ENCODE data around the gene HS3ST5. TPM values are rescaled to one million over a fixed set of nuclear protein-coding genes. Genes with fewer than 3 reads are reported as not detected.
"Not testable (repeated sequence)": the region's sequence is repeated elsewhere in the genome, so short reads cannot be mapped to it uniquely, and the experiment has no call there.

HS3ST5 gene
- polyA plus RNA-seq, 1 donor: 2.4 TPM

DNA sequence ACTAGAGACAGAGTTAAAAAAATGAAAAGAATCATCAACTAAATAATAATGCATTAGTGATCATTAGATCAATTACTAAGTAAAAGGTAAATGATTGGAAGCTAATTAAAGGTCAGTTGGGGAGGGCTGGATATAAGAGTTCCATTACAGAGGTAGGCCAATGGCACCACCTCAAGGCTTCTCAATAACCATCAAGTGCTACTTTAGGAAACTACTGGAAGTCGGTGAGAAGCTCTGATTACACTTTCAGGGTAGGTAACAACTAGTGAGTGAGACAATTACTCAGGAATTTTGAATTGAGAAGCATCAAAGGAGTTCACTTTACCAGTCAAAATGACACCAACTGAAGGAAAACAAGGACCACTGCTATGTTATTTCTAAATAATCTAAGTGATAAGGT, 281.7 kb downstream of the HS3ST5 start:
- Histone ChIP-seq H3K36me3 (ENCODE audit: control insufficient read depth, insufficient read depth, low read length) (no peaks in the 10 kb centered on the region), H3K27ac (ENCODE audit: low read length) (no peak overlapping the region)
- WGBS (ENCODE audit: insufficient coverage, low lambda C conversion rate): 100% methylated on average over 1 of the region's 1 CpG

DNA sequence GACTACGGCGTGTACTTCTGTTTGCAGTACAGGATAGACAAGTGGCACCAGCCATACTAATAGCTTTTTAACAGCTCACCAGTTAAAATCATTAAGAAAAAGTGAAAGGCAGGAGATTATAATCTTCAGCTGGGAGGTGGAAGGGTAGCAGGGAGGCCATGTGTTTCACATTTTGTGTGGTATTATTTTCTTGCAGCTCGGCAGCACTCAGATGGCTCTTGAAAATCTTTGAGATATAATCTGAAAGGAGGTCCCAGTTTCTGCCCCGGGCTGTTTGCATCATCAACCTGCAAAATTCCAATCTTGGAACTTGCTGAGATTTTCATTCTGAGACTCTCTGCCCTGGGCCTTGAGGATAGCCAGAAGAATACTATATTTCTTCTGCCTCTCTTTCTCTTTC, 284.4 kb downstream of the HS3ST5 start:
- H3K9me3 ChIP-seq (ENCODE audit: control insufficient read depth, low read depth, low read length): no peaks in the 10 kb centered on the region
- 100% methylated on average over 2 of the region's 4 CpGs for WGBS (ENCODE audit: insufficient coverage, low lambda C conversion rate)
- H3K27ac ChIP-seq (ENCODE audit: low read length): no peak overlapping the region
- H3K27me3 ChIP-seq (ENCODE audit: control insufficient read depth, insufficient read depth, low read length): no peaks in the 10 kb centered on the region
- no peak overlapping the region for H3K4me3 ChIP-seq (ENCODE audit: low read length)
- no peaks in the 10 kb centered on the region for H3K36me3 ChIP-seq (ENCODE audit: control insufficient read depth, insufficient read depth, low read length)
- no peak for DNase-seq
- H3K4me1 ChIP-seq (ENCODE audit: control insufficient read depth, insufficient read depth, low read length): no peaks in the 10 kb centered on the region

More for the DNA sequence above, 281.7 kb downstream of the HS3ST5 start:
- H3K4me1 ChIP-seq (ENCODE audit: control insufficient read depth, insufficient read depth, low read length): no peaks in the 10 kb centered on the region
- DNase-seq: no peak
- H3K9me3 ChIP-seq (ENCODE audit: control insufficient read depth, low read depth, low read length): no peaks in the 10 kb centered on the region
- H3K4me3 ChIP-seq (ENCODE audit: low read length): no peak overlapping the region
- H3K27me3 ChIP-seq (ENCODE audit: control insufficient read depth, insufficient read depth, low read length): no peaks in the 10 kb centered on the region

DNA sequence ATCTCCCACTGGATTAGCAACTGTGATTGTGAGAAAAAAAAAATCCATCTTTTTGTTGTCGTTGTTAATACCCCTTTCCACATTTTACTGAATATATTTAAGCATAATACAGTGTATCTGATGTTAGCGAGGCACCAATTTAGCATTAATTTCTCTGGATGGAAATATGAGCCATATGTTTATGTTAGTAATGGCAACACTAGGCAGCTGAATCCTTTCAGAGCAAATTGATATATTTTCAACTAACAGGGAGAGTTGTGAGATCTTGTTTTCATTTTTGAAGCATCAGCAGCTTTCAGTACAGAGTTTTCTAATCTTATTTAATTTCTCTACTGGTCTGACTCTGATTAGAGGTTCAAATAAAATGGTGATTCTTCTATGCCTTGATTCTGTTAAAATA, 287.1 kb downstream of the HS3ST5 start:
- no peaks in the 10 kb centered on the region for H3K4me1 ChIP-seq (ENCODE audit: control insufficient read depth, insufficient read depth, low read length)
- no peaks in the 10 kb centered on the region for H3K27me3 ChIP-seq (ENCODE audit: control insufficient read depth, insufficient read depth, low read length)
- no peak overlapping the region for H3K27ac ChIP-seq (ENCODE audit: low read length)
- WGBS (ENCODE audit: insufficient coverage, low lambda C conversion rate): no CpG with 5 or more reads among the region's 2 CpGs
- H3K36me3 ChIP-seq (ENCODE audit: control insufficient read depth, insufficient read depth, low read length): no peaks in the 10 kb centered on the region
- no peak overlapping the region for H3K4me3 ChIP-seq (ENCODE audit: low read length)
- DNase-seq: no peak
- no peaks in the 10 kb centered on the region for H3K9me3 ChIP-seq (ENCODE audit: control insufficient read depth, low read depth, low read length)

DNA sequence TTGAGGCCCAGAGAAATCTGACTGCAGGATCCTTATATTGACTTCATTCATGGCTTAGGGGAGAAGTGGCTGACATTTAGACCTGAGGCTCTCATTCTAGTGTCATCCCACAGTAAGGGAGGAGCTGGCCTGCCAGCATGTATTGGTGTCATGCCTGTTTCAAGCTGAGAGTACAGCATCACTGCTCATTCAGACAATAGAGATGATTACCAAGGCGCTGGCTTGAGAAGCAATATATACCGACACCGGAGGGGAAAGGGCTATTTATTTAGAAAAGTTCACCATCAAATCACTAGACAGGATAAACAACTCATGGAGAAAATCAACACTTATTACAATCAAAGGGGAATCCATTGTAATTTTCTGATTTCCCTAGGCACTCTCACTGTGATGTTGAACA, 287.5 kb downstream of the HS3ST5 start:
- Histone ChIP-seq H3K36me3 (ENCODE audit: control insufficient read depth, insufficient read depth, low read length) (no peaks in the 10 kb centered on the region), H3K27me3 (ENCODE audit: control insufficient read depth, insufficient read depth, low read length) (no peaks in the 10 kb centered on the region), H3K9me3 (ENCODE audit: control insufficient read depth, low read depth, low read length) (no peaks in the 10 kb centered on the region), H3K4me3 (ENCODE audit: low read length) (no peak overlapping the region), H3K27ac (ENCODE audit: low read length) (no peak overlapping the region), H3K4me1 (ENCODE audit: control insufficient read depth, insufficient read depth, low read length) (no peaks in the 10 kb centered on the region)
- no CpG with 5 or more reads among the region's 3 CpGs for WGBS (ENCODE audit: insufficient coverage, low lambda C conversion rate)
- no peak for DNase-seq

DNA sequence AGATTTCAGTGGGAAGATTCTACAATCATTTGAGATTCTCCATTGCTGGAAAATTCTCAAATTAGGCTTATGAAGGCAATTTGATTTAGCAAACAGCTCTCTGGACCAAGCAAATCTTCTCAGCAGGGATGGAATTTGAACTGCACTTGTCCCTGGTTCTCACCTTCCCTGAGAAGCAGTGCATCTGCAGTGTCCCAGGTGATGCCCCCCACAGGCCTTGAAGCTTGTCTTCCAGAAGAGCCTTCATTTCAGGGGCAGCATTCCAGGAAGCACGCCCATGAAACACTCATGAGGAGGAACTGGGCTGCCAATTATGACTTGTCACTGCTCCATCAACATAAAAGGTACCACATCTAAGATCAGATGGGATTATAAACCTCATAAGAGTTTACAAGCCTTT, 289.0 kb downstream of the HS3ST5 start:
- Histone ChIP-seq H3K9me3 (ENCODE audit: control insufficient read depth, low read depth, low read length) (no peaks in the 10 kb centered on the region), H3K4me1 (ENCODE audit: control insufficient read depth, insufficient read depth, low read length) (no peaks in the 10 kb centered on the region), H3K27me3 (ENCODE audit: control insufficient read depth, insufficient read depth, low read length) (no peaks in the 10 kb centered on the region), H3K27ac (ENCODE audit: low read length) (no peak overlapping the region), H3K4me3 (ENCODE audit: low read length) (no peak overlapping the region), H3K36me3 (ENCODE audit: control insufficient read depth, insufficient read depth, low read length) (no peaks in the 10 kb centered on the region)
- no peak for DNase-seq
- no CpG with 5 or more reads among the region's 1 CpG for WGBS (ENCODE audit: insufficient coverage, low lambda C conversion rate)

DNA sequence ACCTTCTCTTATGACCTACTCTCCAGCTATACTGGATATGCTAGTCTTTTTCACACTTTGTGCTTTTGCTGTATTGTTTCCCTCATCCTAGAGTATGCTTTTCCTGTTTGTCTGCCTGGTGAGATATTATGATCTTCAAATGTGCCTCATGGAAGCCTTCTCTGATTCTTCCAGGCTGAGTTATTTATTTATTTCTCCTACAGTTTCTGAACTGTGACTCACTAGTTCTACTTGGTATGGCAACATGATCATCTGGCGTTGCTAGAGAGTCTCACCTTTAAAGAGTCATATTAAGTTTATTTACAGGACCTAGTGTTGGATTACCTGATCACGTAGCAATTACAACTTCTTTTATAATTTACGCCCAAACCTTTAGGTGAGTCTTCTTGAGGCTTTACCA, 290.7 kb downstream of the HS3ST5 start:
- no peaks in the 10 kb centered on the region for H3K27me3 ChIP-seq (ENCODE audit: control insufficient read depth, insufficient read depth, low read length)
- H3K36me3 ChIP-seq (ENCODE audit: control insufficient read depth, insufficient read depth, low read length): no peaks in the 10 kb centered on the region
- no peak for DNase-seq
- H3K4me1 ChIP-seq (ENCODE audit: control insufficient read depth, insufficient read depth, low read length): no peaks in the 10 kb centered on the region
- WGBS (ENCODE audit: insufficient coverage, low lambda C conversion rate): 100% methylated on average over 1 of the region's 3 CpGs
- no peak overlapping the region for H3K27ac ChIP-seq (ENCODE audit: low read length)
- H3K9me3 ChIP-seq (ENCODE audit: control insufficient read depth, low read depth, low read length): no peaks in the 10 kb centered on the region
- no peak overlapping the region for H3K4me3 ChIP-seq (ENCODE audit: low read length)

DNA sequence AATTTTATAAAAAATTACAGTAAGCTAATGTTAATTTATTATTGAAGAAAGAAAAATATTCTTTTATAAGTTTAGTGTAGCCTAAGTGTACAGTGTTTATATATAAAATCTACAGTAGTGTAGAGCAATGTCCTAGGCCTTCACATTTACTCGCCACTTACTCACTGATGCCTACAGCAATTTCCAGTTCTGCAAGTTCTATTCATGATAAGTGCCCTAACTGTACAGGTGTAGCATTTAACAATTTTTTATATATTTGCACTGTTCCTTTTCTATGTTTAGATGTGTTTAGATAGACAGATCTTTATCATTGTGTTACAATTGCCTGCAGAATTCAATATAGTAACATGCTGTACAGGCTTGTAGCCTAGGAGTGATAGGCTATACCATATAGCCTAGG, 291.8 kb downstream of the HS3ST5 start:
- DNase-seq: no peak
- no peaks in the 10 kb centered on the region for H3K4me1 ChIP-seq (ENCODE audit: control insufficient read depth, insufficient read depth, low read length)
- no peaks in the 10 kb centered on the region for H3K36me3 ChIP-seq (ENCODE audit: control insufficient read depth, insufficient read depth, low read length)
- H3K27me3 ChIP-seq (ENCODE audit: control insufficient read depth, insufficient read depth, low read length): no peaks in the 10 kb centered on the region
- WGBS (ENCODE audit: insufficient coverage, low lambda C conversion rate): no CpG with 5 or more reads among the region's 1 CpG
- no peak overlapping the region for H3K4me3 ChIP-seq (ENCODE audit: low read length)
- no peak overlapping the region for H3K27ac ChIP-seq (ENCODE audit: low read length)
- no peaks in the 10 kb centered on the region for H3K9me3 ChIP-seq (ENCODE audit: control insufficient read depth, low read depth, low read length)

DNA sequence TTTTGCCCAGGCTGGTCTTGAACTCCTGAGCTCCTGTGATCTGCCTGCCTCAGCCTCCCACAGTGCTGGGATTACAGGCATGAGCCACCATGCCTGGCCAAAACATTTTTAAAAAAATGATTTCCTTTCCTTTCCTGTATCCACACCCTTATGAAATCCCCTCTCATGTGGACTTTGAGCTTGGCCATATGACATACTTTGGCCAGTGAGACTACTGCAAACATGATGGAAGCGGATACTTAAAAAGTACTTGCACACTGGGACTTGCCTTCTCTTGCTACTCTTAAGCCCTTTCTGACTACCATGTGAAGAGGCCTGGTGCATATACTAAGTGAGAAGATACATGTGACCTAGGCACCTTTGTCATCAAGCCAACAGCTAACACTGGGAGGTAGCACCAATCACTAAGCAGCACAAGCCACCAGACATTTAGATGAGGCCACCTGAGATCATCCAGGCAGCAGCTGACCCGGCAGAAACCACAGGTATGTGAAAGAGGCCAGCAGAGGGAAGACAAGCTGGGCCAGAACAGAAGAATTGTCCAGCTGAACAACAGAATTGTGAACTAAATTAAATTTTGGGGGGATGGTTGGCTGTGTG, 293.4 kb downstream of the HS3ST5 start:
- Histone ChIP-seq H3K27ac (ENCODE audit: low read length) (no peak overlapping the region), H3K4me3 (ENCODE audit: low read length) (no peak overlapping the region), H3K4me1 (ENCODE audit: control insufficient read depth, insufficient read depth, low read length) (no peaks in the 10 kb centered on the region), H3K9me3 (ENCODE audit: control insufficient read depth, low read depth, low read length) (no peaks in the 10 kb centered on the region), H3K27me3 (ENCODE audit: control insufficient read depth, insufficient read depth, low read length) (no peaks in the 10 kb centered on the region), H3K36me3 (ENCODE audit: control insufficient read depth, insufficient read depth, low read length) (no peaks in the 10 kb centered on the region)
- peak in 1 of 2 donors; percentile 10 for DNase-seq
- WGBS (ENCODE audit: insufficient coverage, low lambda C conversion rate): no CpG with 5 or more reads among the region's 2 CpGs

DNA sequence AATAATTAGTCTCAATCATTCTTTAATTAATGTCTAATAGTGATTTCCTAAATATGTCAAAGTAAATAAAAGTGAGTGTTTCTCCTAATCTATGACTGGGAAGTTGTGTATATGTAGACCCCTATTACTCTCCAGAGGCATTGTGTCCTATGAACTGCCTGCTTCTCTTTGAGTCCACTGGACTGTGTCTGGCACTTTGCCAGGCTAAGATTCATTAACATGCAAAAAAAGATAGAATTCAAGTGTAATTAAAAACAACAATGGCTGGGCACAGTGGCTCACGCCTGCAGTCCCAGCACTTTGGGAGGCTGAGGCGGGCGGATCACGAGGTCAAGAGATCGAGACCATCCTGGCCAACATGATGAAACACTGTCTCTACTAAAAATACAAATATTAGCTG, 298.3 kb downstream of the HS3ST5 start:
- H3K27ac ChIP-seq (ENCODE audit: low read length); H3K36me3 ChIP-seq (ENCODE audit: control insufficient read depth, insufficient read depth, low read length); H3K27me3 ChIP-seq (ENCODE audit: control insufficient read depth, insufficient read depth, low read length); H3K9me3 ChIP-seq (ENCODE audit: control insufficient read depth, low read depth, low read length); H3K4me1 ChIP-seq (ENCODE audit: control insufficient read depth, insufficient read depth, low read length); DNase-seq; H3K4me3 ChIP-seq (ENCODE audit: low read length): not testable (repeated sequence)
- WGBS (ENCODE audit: insufficient coverage, low lambda C conversion rate): no CpG with 5 or more reads among the region's 5 CpGs

DNA sequence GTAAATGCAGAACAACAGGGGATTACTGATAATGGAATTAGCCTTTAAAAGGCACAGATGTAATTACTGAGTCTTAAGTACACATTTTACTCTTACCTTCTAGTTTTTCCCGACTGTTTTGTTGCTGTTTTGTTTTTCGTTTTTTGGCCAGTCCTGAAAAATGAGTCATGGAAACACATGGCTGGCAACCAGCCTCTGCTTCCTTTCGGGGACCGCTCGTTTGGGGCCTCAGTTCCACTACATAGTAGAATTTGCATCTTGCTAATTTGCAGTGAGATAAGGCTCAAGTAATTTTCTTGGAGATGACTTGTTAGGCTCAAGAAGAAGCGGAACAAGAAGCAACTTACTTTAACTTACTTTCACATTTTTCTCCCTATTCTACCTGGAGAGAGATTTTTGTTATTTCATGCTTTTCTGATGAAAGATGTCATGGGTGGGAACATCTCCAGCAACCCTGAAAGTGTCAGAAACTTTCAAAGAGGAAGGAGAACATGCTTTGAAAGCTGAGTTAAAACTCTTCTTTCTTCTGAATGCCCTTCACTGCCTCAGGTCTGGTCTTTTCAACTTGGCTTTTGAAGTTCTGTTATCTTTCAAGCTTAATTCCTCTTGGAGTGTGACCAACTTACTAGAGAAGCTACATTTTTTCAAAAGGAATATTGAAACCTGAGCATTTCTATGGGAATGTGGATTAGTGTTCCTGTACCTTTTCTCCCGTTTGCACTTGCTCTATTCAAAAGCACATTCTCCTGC, 300.4 kb downstream of the HS3ST5 start:
- Histone ChIP-seq H3K27ac (ENCODE audit: low read length) (no peak overlapping the region), H3K4me3 (ENCODE audit: low read length) (no peak overlapping the region), H3K9me3 (ENCODE audit: control insufficient read depth, low read depth, low read length) (no peaks in the 10 kb centered on the region), H3K4me1 (ENCODE audit: control insufficient read depth, insufficient read depth, low read length) (no peaks in the 10 kb centered on the region), H3K27me3 (ENCODE audit: control insufficient read depth, insufficient read depth, low read length) (no peaks in the 10 kb centered on the region), H3K36me3 (ENCODE audit: control insufficient read depth, insufficient read depth, low read length) (no peaks in the 10 kb centered on the region)
- DNase-seq: no peak
- WGBS (ENCODE audit: insufficient coverage, low lambda C conversion rate): 90% methylated on average over 3 of the region's 7 CpGs

DNA sequence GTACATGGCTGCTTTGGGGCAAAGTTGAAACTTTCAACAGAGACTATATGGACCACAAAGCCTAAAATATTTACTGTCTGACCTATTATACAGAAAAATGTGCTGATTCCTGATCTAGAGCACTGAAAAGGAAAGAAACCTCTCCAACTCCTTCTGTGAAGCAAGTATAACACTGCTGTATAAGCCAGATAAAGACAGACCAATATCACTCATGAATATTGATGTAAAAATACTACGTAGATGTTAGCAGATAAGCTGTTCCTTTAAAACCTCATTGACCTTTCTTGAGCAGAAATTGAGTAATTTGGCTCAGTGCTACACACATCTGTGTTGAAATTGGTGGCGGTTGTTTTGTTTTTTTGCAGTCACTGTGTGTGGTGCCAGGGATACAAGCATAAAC, 302.0 kb downstream of the HS3ST5 start:
- DNase-seq: no peak
- Histone ChIP-seq H3K27ac (ENCODE audit: low read length) (no peak overlapping the region), H3K36me3 (ENCODE audit: control insufficient read depth, insufficient read depth, low read length) (no peaks in the 10 kb centered on the region), H3K9me3 (ENCODE audit: control insufficient read depth, low read depth, low read length) (no peaks in the 10 kb centered on the region), H3K4me3 (ENCODE audit: low read length) (no peak overlapping the region), H3K4me1 (ENCODE audit: control insufficient read depth, insufficient read depth, low read length) (no peaks in the 10 kb centered on the region), H3K27me3 (ENCODE audit: control insufficient read depth, insufficient read depth, low read length) (no peaks in the 10 kb centered on the region)
- no CpG with 5 or more reads among the region's 2 CpGs for WGBS (ENCODE audit: insufficient coverage, low lambda C conversion rate)

All from large intestine (tissue), 3 donors.